Right lobe of liver (tissue), 6 donors: ENCODE data around the gene FAM156A. TPM values are rescaled to one million over a fixed set of nuclear protein-coding genes. Genes with fewer than 3 reads are reported as not detected.
"Not testable (repeated sequence)": the region's sequence is repeated elsewhere in the genome, so short reads cannot be mapped to it uniquely, and the experiment has no call there.

Experiments used
- ATAC-seq, 4 donors: fragments of 200-7000 bp; cut with Tn5 transposase; one replicate each; pipeline ENCODE4 v1.9.1; 2020; ENCODE audit warnings: mild to moderate bottlenecking in 4 of 4, moderate library complexity in 4 of 4
- DNase-seq, 3 donors: peaks; one replicate each; pipeline ENCODE4 v3.0.0-alpha.2; 2020
- H3K27ac ChIP-seq, 3 donors: fragments of 200-600 bp; one replicate each; pipeline ENCODE4 v1.8.0; 2022
- H3K27me3 ChIP-seq, 2 donors: fragments of 200-600 bp; one replicate each; pipeline ENCODE4 v1.8.0; 2022
- H3K36me3 ChIP-seq, 4 donors: fragments of 200-600 bp; sonication (generic) in 1 of 4; one replicate each; pipeline versions ENCODE4 v1.5.1 to v1.8.0; 2017 to 2022; ENCODE audit warnings: control low read depth in 1 of 4
- H3K4me1 ChIP-seq, 4 donors: fragments of 200-600 bp; sonication (generic) in 1 of 4; one replicate each; pipeline versions ENCODE4 v1.5.1 to v1.8.0; 2017 to 2022; ENCODE audit warnings: control low read depth in 1 of 4
- H3K4me3 ChIP-seq, 3 donors: fragments of 200-600 bp; one replicate each; pipeline ENCODE4 v1.8.0; 2022
- H3K9me3 ChIP-seq, 4 donors: fragments of 200-600 bp; sonication (generic) in 1 of 4; one replicate each; pipeline versions ENCODE4 v1.5.1 to v1.8.0; 2017 to 2022; ENCODE audit warnings: control low read depth in 1 of 4
- whole genome bisulfite sequencing: methylation state at CpG from one replicate; pipeline ENCODE4 v1.1.6; 2018; ENCODE audit warnings: low coverage, low lambda C conversion rate; ENCODE audit not compliant: insufficient coverage; ENCODE audit errors: missing lambda C conversion rate; 5-methylcytosine and 5-hydroxymethylcytosine counted together
- intact Hi-C, 2 donors: fragments of 100-400 bp; cut with DNase I; formaldehyde crosslinking; loops; one replicate each; pipeline versions ENCODE4 v1.11.2 to v1.14.1; 2022
- total RNA-seq, 6 experiments: library from RNA; depleted of rRNA in 2 of 6; stranded (reverse); fragments of >200 nt in 2 of 6; fragmentation: NEBNext Ultra II Directional in 3 of 6; extraction: Animal tissue kit (Norgen Biotek cat#: 25700) in 3 of 6; gene quantifications; one replicate each; pipeline versions ENCODE4 v1.1.0 to v1.2.4, GENCODE V29; 2016 to 2023
- donor health status: DM: no; HTN: yes; CAD: no.
- donor health status: DM: no; HTN: no; CAD: no.
- donor health status: DM: no; HTN: no; CAD: no.
- donor health status: DM: no; HTN: yes; CAD: no.
- donor health status: DM: no; HTN: yes; CAD: no.

The FAM156A gene
- total RNA-seq, 6 experiments from 2014 or later: 4.5 to 9.7 (median 6.7) TPM

- WGBS: no CpG with 5 or more reads among the region's 17 CpGs
- H3K36me3 ChIP-seq, H3K9me3 ChIP-seq, H3K27ac ChIP-seq, H3K4me3 ChIP-seq, DNase-seq, intact Hi-C loops, H3K27me3 ChIP-seq, ATAC-seq, H3K4me1 ChIP-seq: not testable (repeated sequence)
Measured at GRCh38 chrX:52907137-52907536, 51.2 kb downstream of the FAM156A start.

- H3K27ac ChIP-seq, H3K27me3 ChIP-seq, DNase-seq, H3K36me3 ChIP-seq, H3K9me3 ChIP-seq, ATAC-seq, H3K4me3 ChIP-seq, intact Hi-C loops, H3K4me1 ChIP-seq: not testable (repeated sequence)
- WGBS: no CpG with 5 or more reads among the region's 4 CpGs
Measured at GRCh38 chrX:52906072-52906471, 52.2 kb downstream of the FAM156A start.

- H3K9me3 ChIP-seq, DNase-seq, H3K4me1 ChIP-seq, H3K4me3 ChIP-seq, intact Hi-C loops, ATAC-seq, H3K36me3 ChIP-seq, H3K27ac ChIP-seq, H3K27me3 ChIP-seq: not testable (repeated sequence)
- WGBS: no CpG with 5 or more reads among the region's 10 CpGs
Measured at GRCh38 chrX:52905531-52905930, 52.8 kb downstream of the FAM156A start.

Other genes with a start within 250 kb of the FAM156A start
- not detected for gene SSX2B, start 207.3 kb downstream of the FAM156A start, total RNA-seq
- gene SPANXN5, start 161.1 kb downstream of the FAM156A start, total RNA-seq: not detected
- gene XAGE5, start 147.2 kb downstream of the FAM156A start, total RNA-seq: not detected
- not detected for gene XAGE3, start 90.4 kb downstream of the FAM156A start, total RNA-seq
- 10 to 100 TPM in 1 of 6 experiments, 1 to 10 TPM in 5; 2.6 to 12.4 (median 4.0) TPM for gene FAM156B, start 61.2 kb downstream of the FAM156A start, total RNA-seq
- gene GPR173, start 90.3 kb upstream of the FAM156A start, total RNA-seq: under 1 TPM in 3 of 6 experiments, not detected in 3; 0.13 to 0.51 (median 0.23) TPM
- gene TSPYL2, start 123.8 kb upstream of the FAM156A start, total RNA-seq: 1 to 10 TPM; 2.8 to 8.8 (median 4.9) TPM
- gene KANTR, start 135.6 kb upstream of the FAM156A start, total RNA-seq: 1 to 10 TPM; 2.2 to 6.1 (median 4.0) TPM